HEK293 (cell line): ENCODE data around the gene THRSP.

ENCODE experiments used
- CTCF ChIA-PET: fragments of 350-600 bp; formaldehyde crosslinking; extraction: SDS; loops from one replicate; lab custom pipeline; 2021; ENCODE audit warnings: antibody characterized with exemption; lab: Yijun Ruan, JAX
- POLR2A ChIA-PET: fragments of 300-600 bp; formaldehyde crosslinking; extraction: SDS; loops from one replicate; lab custom pipeline; 2020; ENCODE audit warnings: antibody characterized with exemption, inconsistent platforms; lab: Yijun Ruan, JAX
- H3K27ac ChIP-seq: fragments of 200-500 bp; sonication (Bioruptor generic); 2 replicates; pipeline ENCODE4 v1.5.1; 2014; ENCODE audit warnings: low read depth, low read length, control low read depth, inconsistent platforms; ENCODE audit errors: extremely low read depth
- H3K36me3 ChIP-seq, 2 experiments: fragments of 200-500 bp in 1 of 2; sonication (Bioruptor generic) in 1 of 2; 1 replicate in 1 of 2; 2 replicates in 1 of 2; pipeline ENCODE4 v1.5.1; 2014 to 2017; ENCODE audit warnings: inconsistent platforms in 2 of 2, low read length in 2 of 2; ENCODE audit not compliant: control insufficient read depth in 2 of 2, insufficient read depth in 1 of 2
- H3K4me1 ChIP-seq: fragments of 200-500 bp; sonication (Bioruptor generic); 2 replicates; pipeline ENCODE4 v1.5.1; 2014; ENCODE audit warnings: mild to moderate bottlenecking, low read length, inconsistent platforms; ENCODE audit not compliant: control insufficient read depth, insufficient read depth
- H3K4me3 ChIP-seq: 2 replicates; pipeline ENCODE4 v1.5.1; 2011; ENCODE audit warnings: low read depth, mild to moderate bottlenecking, control low read depth, low read length, moderate library complexity
- H3K9me3 ChIP-seq: fragments of 200-500 bp; sonication (Bioruptor generic); 2 replicates; pipeline ENCODE4 v1.5.1; 2014; ENCODE audit warnings: low read depth, low read length, inconsistent platforms; ENCODE audit not compliant: control insufficient read depth, insufficient read depth
- KLF9 ChIP-seq: fragments of 450-650 bp; formaldehyde crosslinking; IDR thresholded peaks from 2 replicates; pipeline ENCODE4 v1.5.1; 2016; ENCODE audit warnings: missing biosample characterization, missing genetic modification characterization, low read depth
- MYNN ChIP-seq: fragments of 450-650 bp; formaldehyde crosslinking; IDR thresholded peaks from 2 replicates; pipeline ENCODE4 v1.5.1; 2016; ENCODE audit warnings: missing biosample characterization, missing genetic modification characterization, borderline replicate concordance
- OSR2 ChIP-seq: fragments of 450-650 bp; formaldehyde crosslinking; IDR thresholded peaks from 2 replicates; pipeline ENCODE4 v1.5.1; 2016; ENCODE audit warnings: missing biosample characterization, missing genetic modification characterization
- SALL2 ChIP-seq: fragments of 450-650 bp; formaldehyde crosslinking; IDR thresholded peaks from 2 replicates; pipeline ENCODE4 v1.5.0; 2017; ENCODE audit warnings: missing biosample characterization, mild to moderate bottlenecking, missing genetic modification characterization, borderline replicate concordance
- SP2 ChIP-seq: fragments of 450-650 bp; formaldehyde crosslinking; IDR thresholded peaks from 2 replicates; pipeline ENCODE4 v1.5.1; 2016; ENCODE audit warnings: missing biosample characterization, missing genetic modification characterization
- SP7 ChIP-seq: fragments of 450-650 bp; formaldehyde crosslinking; IDR thresholded peaks from 2 replicates; pipeline ENCODE4 v1.5.1; 2016; ENCODE audit warnings: missing biosample characterization, missing genetic modification characterization
- YY2 ChIP-seq: fragments of 450-650 bp; formaldehyde crosslinking; IDR thresholded peaks from 2 replicates; pipeline ENCODE4 v1.5.1; 2016; ENCODE audit warnings: missing biosample characterization, missing genetic modification characterization
- ZEB2 ChIP-seq: fragments of 450-650 bp; formaldehyde crosslinking; IDR thresholded peaks from 2 replicates; pipeline ENCODE4 v1.5.1; 2016; ENCODE audit warnings: missing biosample characterization, missing genetic modification characterization
- ZFP3 ChIP-seq: fragments of 450-650 bp; formaldehyde crosslinking; IDR thresholded peaks from 2 replicates; pipeline ENCODE4 v1.5.1; 2016; ENCODE audit warnings: low read depth, missing biosample characterization, missing genetic modification characterization
- ZNF133 ChIP-seq: fragments of 450-650 bp; formaldehyde crosslinking; IDR thresholded peaks from 2 replicates; pipeline ENCODE4 v1.5.1; 2016; ENCODE audit warnings: missing biosample characterization, missing genetic modification characterization
- ZNF146 ChIP-seq: fragments of 450-650 bp; formaldehyde crosslinking; IDR thresholded peaks from 2 replicates; pipeline ENCODE4 v1.5.1; 2016; ENCODE audit warnings: missing biosample characterization, missing genetic modification characterization
- ZNF155 ChIP-seq: fragments of 450-650 bp; formaldehyde crosslinking; IDR thresholded peaks from 2 replicates; pipeline ENCODE4 v1.5.1; 2016; ENCODE audit warnings: missing biosample characterization, missing genetic modification characterization
- ZNF2 ChIP-seq: fragments of 450-650 bp; formaldehyde crosslinking; IDR thresholded peaks from 2 replicates; pipeline ENCODE4 v1.5.1; 2016; ENCODE audit warnings: missing biosample characterization, missing genetic modification characterization
- ZNF23 ChIP-seq: fragments of 450-650 bp; formaldehyde crosslinking; IDR thresholded peaks from 2 replicates; pipeline ENCODE4 v1.5.1; 2016; ENCODE audit warnings: missing biosample characterization, missing genetic modification characterization, borderline replicate concordance
- ZNF248 ChIP-seq: fragments of 450-650 bp; formaldehyde crosslinking; IDR thresholded peaks from 2 replicates; pipeline ENCODE4 v1.5.1; 2017; ENCODE audit warnings: missing biosample characterization, missing genetic modification characterization
- ZNF302 ChIP-seq: fragments of 450-650 bp; formaldehyde crosslinking; IDR thresholded peaks from 2 replicates; pipeline ENCODE4 v1.5.1; 2016; ENCODE audit warnings: missing biosample characterization, missing genetic modification characterization, low read depth
- ZNF341 ChIP-seq: fragments of 450-650 bp; formaldehyde crosslinking; IDR thresholded peaks from 2 replicates; pipeline ENCODE4; 2016; ENCODE audit warnings: low read depth, missing biosample characterization, missing genetic modification characterization
- ZNF394 ChIP-seq: fragments of 450-650 bp; formaldehyde crosslinking; IDR thresholded peaks from 2 replicates; pipeline ENCODE4 v1.5.1; 2016; ENCODE audit warnings: missing biosample characterization, missing genetic modification characterization, mild to moderate bottlenecking, moderate library complexity, borderline replicate concordance
- ZNF423 ChIP-seq: fragments of 450-650 bp; formaldehyde crosslinking; IDR thresholded peaks from 2 replicates; pipeline ENCODE4 v1.5.1; 2016; ENCODE audit warnings: missing biosample characterization, missing genetic modification characterization
- ZNF514 ChIP-seq: fragments of 450-650 bp; formaldehyde crosslinking; IDR thresholded peaks from 2 replicates; pipeline ENCODE4 v1.5.1; 2016; ENCODE audit warnings: missing biosample characterization, missing genetic modification characterization
- ZNF530 ChIP-seq: fragments of 450-650 bp; formaldehyde crosslinking; IDR thresholded peaks from 2 replicates; pipeline ENCODE4 v1.5.1; 2016; ENCODE audit warnings: low read depth, missing biosample characterization, missing genetic modification characterization
- ZNF555 ChIP-seq: fragments of 450-650 bp; formaldehyde crosslinking; conservative IDR thresholded peaks from 2 replicates; pipeline ENCODE4 v1.5.1; 2017; ENCODE audit warnings: missing biosample characterization, mild to moderate bottlenecking, missing genetic modification characterization, inconsistent platforms
- ZNF585B ChIP-seq: fragments of 450-650 bp; formaldehyde crosslinking; IDR thresholded peaks from 2 replicates; pipeline ENCODE4 v1.5.1; 2016; ENCODE audit warnings: missing biosample characterization, missing genetic modification characterization
- ZNF600 ChIP-seq: fragments of 450-650 bp; formaldehyde crosslinking; IDR thresholded peaks from 2 replicates; pipeline ENCODE4 v1.5.1; 2016; ENCODE audit warnings: missing biosample characterization, missing genetic modification characterization
- ZNF624 ChIP-seq: fragments of 450-650 bp; formaldehyde crosslinking; IDR thresholded peaks from 2 replicates; pipeline ENCODE4 v1.5.1; 2017; ENCODE audit warnings: missing biosample characterization, missing genetic modification characterization
- ZNF658 ChIP-seq: fragments of 450-650 bp; formaldehyde crosslinking; IDR thresholded peaks from 2 replicates; pipeline ENCODE4; 2016; ENCODE audit warnings: missing biosample characterization, missing genetic modification characterization
- ZNF660 ChIP-seq: fragments of 450-650 bp; IDR thresholded peaks from 2 replicates; pipeline ENCODE4 v1.5.1; 2018; ENCODE audit warnings: missing biosample characterization, mild to moderate bottlenecking, missing genetic modification characterization
- ZNF785 ChIP-seq: fragments of 450-650 bp; formaldehyde crosslinking; IDR thresholded peaks from 2 replicates; pipeline ENCODE4 v1.5.1; 2016; ENCODE audit warnings: missing biosample characterization, missing genetic modification characterization
- ZNF830 ChIP-seq: fragments of 450-650 bp; IDR thresholded peaks from 2 replicates; pipeline ENCODE4 v1.5.0; 2018; ENCODE audit warnings: missing biosample characterization, missing genetic modification characterization, low read depth, mild to moderate bottlenecking, moderate library complexity
- ZSCAN30 ChIP-seq: fragments of 450-650 bp; IDR thresholded peaks from 2 replicates; pipeline ENCODE4 v1.5.1; 2018; ENCODE audit warnings: missing biosample characterization, mild to moderate bottlenecking, missing genetic modification characterization, moderate library complexity
- TF ChIP-seq, protein P1 (sequence below): fragments of 450-650 bp; formaldehyde crosslinking; IDR thresholded peaks from 2 replicates; pipeline ENCODE4 v1.5.1; 2016; ENCODE audit warnings: missing biosample characterization, missing genetic modification characterization, borderline replicate concordance
- TF ChIP-seq, protein P2 (sequence below): IDR thresholded peaks from 2 replicates; pipeline ENCODE4 v1.6.1; 2011; ENCODE audit warnings: mild to moderate bottlenecking, low read depth, low read length, borderline replicate concordance
- TF ChIP-seq, protein P3 (sequence below): fragments of 450-650 bp; formaldehyde crosslinking; IDR thresholded peaks from 2 replicates; pipeline ENCODE4 v1.5.1; 2016; ENCODE audit warnings: missing biosample characterization, missing genetic modification characterization

THRSP gene

DNA sequence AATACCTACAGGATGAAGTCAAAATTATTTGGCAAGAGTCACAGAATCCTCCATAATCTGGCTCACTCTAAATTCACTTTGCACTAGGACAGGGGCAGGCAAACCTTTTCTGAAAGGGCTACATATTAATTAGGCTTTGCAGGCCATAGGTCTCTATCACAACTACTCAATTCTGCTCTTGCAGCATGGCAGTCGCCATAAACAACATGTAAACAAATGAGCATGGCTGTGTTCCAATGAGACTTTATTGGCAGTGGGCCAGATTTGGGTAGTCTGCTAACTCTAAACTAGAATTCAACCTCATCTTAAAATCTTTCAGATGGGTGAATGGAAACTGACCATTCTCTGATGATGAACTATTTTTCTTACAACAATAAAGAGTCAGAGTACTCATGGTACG lies 5.8 kb downstream of the THRSP start (continued):
- TF ChIP-seq, protein P1, sequence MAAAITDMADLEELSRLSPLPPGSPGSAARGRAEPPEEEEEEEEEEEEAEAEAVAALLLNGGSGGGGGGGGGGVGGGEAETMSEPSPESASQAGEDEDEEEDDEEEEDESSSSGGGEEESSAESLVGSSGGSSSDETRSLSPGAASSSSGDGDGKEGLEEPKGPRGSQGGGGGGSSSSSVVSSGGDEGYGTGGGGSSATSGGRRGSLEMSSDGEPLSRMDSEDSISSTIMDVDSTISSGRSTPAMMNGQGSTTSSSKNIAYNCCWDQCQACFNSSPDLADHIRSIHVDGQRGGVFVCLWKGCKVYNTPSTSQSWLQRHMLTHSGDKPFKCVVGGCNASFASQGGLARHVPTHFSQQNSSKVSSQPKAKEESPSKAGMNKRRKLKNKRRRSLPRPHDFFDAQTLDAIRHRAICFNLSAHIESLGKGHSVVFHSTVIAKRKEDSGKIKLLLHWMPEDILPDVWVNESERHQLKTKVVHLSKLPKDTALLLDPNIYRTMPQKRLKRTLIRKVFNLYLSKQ (tag by site-specific recombination), result no peak
- no peak for TF ChIP-seq ZNF830 (tag by site-specific recombination)
- TF ChIP-seq ZNF514, result no peak
- TF ChIP-seq YY2, result no peak
- TF ChIP-seq ZNF133 (tag by site-specific recombination), result no peak
- 0 out of 2 replicates have a peak, but pooled peaks have one; percentile 21 for TF ChIP-seq ZNF660
- no peak for TF ChIP-seq ZNF341

DNA sequence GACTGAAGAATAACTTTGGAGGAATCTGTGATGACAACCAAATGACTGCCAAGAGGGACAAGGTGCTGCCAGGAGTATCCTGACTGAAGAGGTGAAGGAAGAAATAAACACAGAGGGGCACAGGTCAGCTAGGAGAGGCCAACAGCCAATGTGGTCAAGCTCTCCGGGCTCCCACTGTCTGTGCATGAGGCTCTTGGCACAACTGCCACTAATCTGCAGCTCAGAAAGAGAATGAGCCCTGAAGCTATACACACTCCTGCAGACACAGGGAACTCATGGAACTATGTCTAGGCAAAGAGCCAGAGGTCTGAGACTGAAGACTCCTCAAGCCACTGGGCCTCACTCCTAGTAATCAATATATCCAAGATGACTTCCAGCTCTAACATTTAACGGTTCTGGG lies 7.0 kb downstream of the THRSP start:
- CTCF ChIA-PET, result interaction anchor here (0.6 to 1.4 kb wide), 5 partner anchors 8 to 494 kb away, joined by 3 to 10 read pairs (median 3); no protein-coding TSS in a partner anchor
- Histone ChIP-seq H3K9me3 (no peaks in the 10 kb centered on the region), H3K36me3 (peaks cover 8 to 54% of the 10 kb centered on the region in 2 experiments), H3K4me1 (no peaks in the 10 kb centered on the region), H3K4me3 (no peak overlapping the region), H3K27ac (no peak overlapping the region)
- TF ChIP-seq ZNF302 (tag by site-specific recombination) (no peak), ZFP3 (no peak), ZNF23 (tag by site-specific recombination) (no peak), MYNN (tag by site-specific recombination) (no peak), ZNF624 (tag by site-specific recombination) (no peak), ZNF394 (tag by site-specific recombination) (no peak), SP7 (tag by site-specific recombination) (no peak), ZNF600 (tag by site-specific recombination) (no peak)
- TF ChIP-seq, protein P2, sequence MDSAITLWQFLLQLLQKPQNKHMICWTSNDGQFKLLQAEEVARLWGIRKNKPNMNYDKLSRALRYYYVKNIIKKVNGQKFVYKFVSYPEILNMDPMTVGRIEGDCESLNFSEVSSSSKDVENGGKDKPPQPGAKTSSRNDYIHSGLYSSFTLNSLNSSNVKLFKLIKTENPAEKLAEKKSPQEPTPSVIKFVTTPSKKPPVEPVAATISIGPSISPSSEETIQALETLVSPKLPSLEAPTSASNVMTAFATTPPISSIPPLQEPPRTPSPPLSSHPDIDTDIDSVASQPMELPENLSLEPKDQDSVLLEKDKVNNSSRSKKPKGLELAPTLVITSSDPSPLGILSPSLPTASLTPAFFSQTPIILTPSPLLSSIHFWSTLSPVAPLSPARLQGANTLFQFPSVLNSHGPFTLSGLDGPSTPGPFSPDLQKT, result no peak
- POLR2A ChIA-PET, result no interaction called here

DNA sequence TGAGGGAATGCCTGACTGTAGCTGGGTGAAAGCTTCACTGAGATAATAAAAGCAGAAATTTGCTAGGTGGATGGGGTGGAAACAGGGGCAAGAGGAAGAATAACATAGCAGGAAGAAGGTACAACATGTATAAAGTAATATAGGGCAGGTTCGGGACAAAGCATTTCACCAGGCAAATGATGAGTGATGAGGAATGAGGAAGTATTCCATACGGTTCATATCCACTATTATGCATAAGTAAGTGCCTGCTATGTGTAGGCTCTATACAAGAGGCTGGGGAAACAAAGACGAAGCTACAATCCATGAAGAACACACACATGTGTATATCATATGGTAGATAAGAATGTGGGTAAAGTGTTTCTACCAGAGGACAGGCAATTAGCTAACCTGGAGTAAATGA lies 8.1 kb downstream of the THRSP start:
- Histone ChIP-seq H3K36me3 (peaks cover 8 to 60% of the 10 kb centered on the region in 2 experiments), H3K9me3 (no peaks in the 10 kb centered on the region), H3K4me1 (peaks cover 1% of the 10 kb centered on the region; the same call in 1 of the 2 replicates), H3K27ac (no peak overlapping the region), H3K4me3 (no peak overlapping the region)
- TF ChIP-seq ZNF2 (tag by site-specific recombination), result no peak
- TF ChIP-seq ZNF585B (tag by site-specific recombination), result no peak
- no peak for TF ChIP-seq KLF9 (tag by site-specific recombination)
- TF ChIP-seq ZNF658, result no peak
- TF ChIP-seq OSR2, result no peak
- TF ChIP-seq ZNF248, result no peak
- TF ChIP-seq ZNF514, result no peak
- no peak for TF ChIP-seq SP2 (tag by site-specific recombination)
- TF ChIP-seq ZFP3, result no peak
- TF ChIP-seq ZNF555 (tag by site-specific recombination), result no peak
- no peak for TF ChIP-seq ZSCAN30 (tag by site-specific recombination)
- TF ChIP-seq ZEB2 (tag by site-specific recombination), result no peak
- TF ChIP-seq ZNF155 (tag by site-specific recombination), result no peak
- TF ChIP-seq ZNF423 (tag by site-specific recombination), result no peak
- TF ChIP-seq ZNF146 (tag by site-specific recombination), result no peak
- no peak for TF ChIP-seq ZNF785 (tag by site-specific recombination)
- TF ChIP-seq, protein P3, sequence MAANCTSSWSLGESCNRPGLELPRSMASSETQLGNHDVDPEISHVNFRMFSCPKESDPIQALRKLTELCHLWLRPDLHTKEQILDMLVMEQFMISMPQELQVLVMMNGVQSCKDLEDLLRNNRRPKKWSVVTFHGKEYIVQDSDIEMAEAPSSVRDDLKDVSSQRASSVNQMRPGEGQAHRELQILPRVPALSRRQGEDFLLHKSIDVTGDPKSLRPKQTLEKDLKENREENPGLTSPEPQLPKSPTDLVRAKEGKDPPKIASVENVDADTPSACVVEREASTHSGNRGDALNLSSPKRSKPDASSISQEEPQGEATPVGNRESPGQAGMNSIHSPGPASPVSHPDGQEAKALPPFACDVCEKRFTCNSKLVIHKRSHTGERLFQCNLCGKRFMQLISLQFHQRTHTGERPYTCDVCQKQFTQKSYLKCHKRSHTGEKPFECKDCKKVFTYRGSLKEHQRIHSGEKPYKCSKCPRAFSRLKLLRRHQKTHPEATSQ (tag by site-specific recombination), result no peak
- TF ChIP-seq SALL2 (tag by site-specific recombination), result no peak
- TF ChIP-seq ZNF530 (tag by site-specific recombination), result no peak
- ChIA-PET POLR2A (no interaction called here), CTCF (interaction anchor here (0.6 to 1.4 kb wide), 2 partner anchors 18 to 25 kb away, joined by 5 to 10 read pairs; no protein-coding TSS in a partner anchor)
